Loucy (cell line): ENCODE data around the gene VAV2.

ENCODE experiments used
- H2AFZ ChIP-seq: fragments of 200-600 bp; sonication (generic); 2 replicates; pipeline ENCODE4 v1.6.0; 2016; ENCODE audit warnings: antibody characterized with exemption, mild to moderate bottlenecking, low read length, moderate library complexity
- H3F3A ChIP-seq: fragments of 200-600 bp; 2 replicates; pipeline ENCODE4 v1.6.0; 2016; ENCODE audit warnings: antibody characterized with exemption, low read depth, mild to moderate bottlenecking
- H3K27me3 ChIP-seq: fragments of 200-600 bp; sonication (generic); 2 replicates; pipeline ENCODE4 v1.6.1; 2014; ENCODE audit warnings: low read length, mild to moderate bottlenecking; ENCODE audit not compliant: insufficient read depth, poor library complexity, severe bottlenecking
- H3K36me3 ChIP-seq: fragments of 200-600 bp; sonication (generic); 2 replicates; pipeline ENCODE4 v1.6.1; 2016; ENCODE audit warnings: low read length; ENCODE audit not compliant: insufficient read depth
- H3K4me1 ChIP-seq: fragments of 200-600 bp; sonication (generic); 2 replicates; pipeline ENCODE4 v1.5.1; 2014; ENCODE audit warnings: low read length, mild to moderate bottlenecking; ENCODE audit not compliant: insufficient read depth, poor library complexity, severe bottlenecking
- H3K4me2 ChIP-seq: fragments of 200-600 bp; sonication (generic); 2 replicates; pipeline ENCODE4 v1.6.0; 2014; ENCODE audit warnings: antibody characterized with exemption, low read length, low read depth, mild to moderate bottlenecking; ENCODE audit not compliant: poor library complexity, severe bottlenecking
- H3K4me3 ChIP-seq: fragments of 200-600 bp; sonication (generic); 2 replicates; pipeline ENCODE4 v1.5.1; 2014; ENCODE audit warnings: low read length, mild to moderate bottlenecking, mixed read lengths; ENCODE audit not compliant: poor library complexity, severe bottlenecking
- H3K79me2 ChIP-seq: fragments of 200-600 bp; sonication (generic); 2 replicates; pipeline ENCODE4 v1.6.1; 2014; ENCODE audit warnings: low read length; ENCODE audit not compliant: insufficient read depth
- H3K9ac ChIP-seq: fragments of 200-600 bp; sonication (generic); 2 replicates; pipeline ENCODE4 v1.6.0; 2014; ENCODE audit warnings: mild to moderate bottlenecking, low read depth, low read length, moderate library complexity; ENCODE audit not compliant: poor library complexity, severe bottlenecking
- H3K9me2 ChIP-seq: fragments of 200-600 bp; sonication (generic); replicated peaks from 2 replicates; pipeline ENCODE4 v1.6.1; 2016; ENCODE audit warnings: low read depth, low read length, mixed read lengths
- H3K9me3 ChIP-seq: fragments of 200-600 bp; sonication (generic); 2 replicates; pipeline ENCODE4 v1.6.1; 2014; ENCODE audit warnings: mild to moderate bottlenecking, antibody characterized with exemption, low read length, low read depth; ENCODE audit not compliant: insufficient read depth
- H4K20me1 ChIP-seq: fragments of 200-600 bp; sonication (generic); 2 replicates; pipeline ENCODE4 v1.6.0; 2014; ENCODE audit warnings: antibody characterized with exemption, low read length, mild to moderate bottlenecking; ENCODE audit not compliant: insufficient read depth, poor library complexity, severe bottlenecking
- CTCF ChIP-seq: fragments of 200-600 bp; sonication (generic); conservative IDR thresholded peaks from 2 replicates; pipeline ENCODE4 v1.5.1; 2014; ENCODE audit warnings: mild to moderate bottlenecking, antibody characterized with exemption, low read length
- EZH2phosphoT487 ChIP-seq: fragments of 200-600 bp; IDR thresholded peaks from 2 replicates; pipeline ENCODE4 v1.6.1; 2018; ENCODE audit warnings: antibody characterized with exemption, mild to moderate bottlenecking, moderate library complexity, borderline replicate concordance

VAV2 gene

DNA sequence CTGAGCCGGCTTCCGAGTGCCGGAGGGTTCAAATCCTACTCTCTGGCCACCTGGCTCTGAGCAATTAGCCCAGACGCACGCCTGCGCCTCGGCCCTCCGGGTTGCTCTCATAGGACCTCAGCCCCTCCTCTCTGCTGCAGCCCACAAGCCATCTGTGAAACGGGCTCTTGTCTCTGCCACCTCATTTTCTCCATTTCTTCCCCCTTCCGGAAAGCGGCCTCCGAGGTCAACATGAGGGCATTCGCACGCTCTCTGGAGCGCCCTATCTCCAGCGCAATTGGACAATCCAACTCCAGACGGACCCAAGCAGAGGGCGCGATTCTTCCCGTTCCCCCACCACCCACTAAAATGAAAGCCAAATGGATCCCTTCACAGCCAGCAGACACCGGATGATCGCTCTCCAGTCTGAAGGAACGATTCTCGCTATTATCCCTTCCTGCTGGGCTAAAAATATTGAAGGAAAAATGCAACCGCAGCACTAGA is 41.5 kb downstream of the VAV2 start:
- Histone ChIP-seq H3K4me3 (no peak overlapping the region), H3K79me2 (peaks cover 14% of the 10 kb centered on the region; the same call in 1 of the 2 replicates), H2AFZ (no peak overlapping the region), H4K20me1 (no peaks in the 10 kb centered on the region), H3K9me2 (no peaks in the 10 kb centered on the region), H3K9ac (no peak overlapping the region), H3K4me2 (no peak overlapping the region), H3F3A (no peaks in the 10 kb centered on the region), H3K27me3 (no peaks in the 10 kb centered on the region), H3K9me3 (no peaks in the 10 kb centered on the region), H3K4me1 (peaks cover 5% of the 10 kb centered on the region), H3K36me3 (no peaks in the 10 kb centered on the region)
- TF ChIP-seq CTCF (no peak), EZH2phosphoT487 (no peak)

DNA sequence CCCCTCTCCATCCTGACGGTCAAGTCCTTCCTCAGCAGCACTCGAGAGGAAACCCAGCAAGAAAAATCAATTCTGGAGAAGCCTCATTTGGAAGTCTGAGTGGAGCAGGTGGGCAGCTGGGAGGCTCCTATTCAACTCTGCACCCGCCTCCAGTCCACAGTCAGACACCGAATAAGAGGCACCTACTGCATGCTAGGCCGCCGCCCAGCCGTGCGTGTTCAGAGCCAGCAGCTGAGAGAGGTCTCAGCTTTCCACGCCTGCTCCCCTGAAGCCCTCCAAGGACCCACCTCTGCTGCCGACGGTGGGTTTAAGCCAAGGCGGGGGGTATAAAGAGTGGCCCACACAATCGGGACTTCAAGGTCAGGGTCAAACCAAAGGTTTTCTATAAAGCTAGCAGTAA is 41.9 kb downstream of the VAV2 start:
- Histone ChIP-seq H3K9me2 (no peaks in the 10 kb centered on the region), H3K4me2 (no peak overlapping the region), H3K9ac (no peak overlapping the region), H3K79me2 (peaks cover 18% of the 10 kb centered on the region; the same call in 1 of the 2 replicates), H2AFZ (no peak overlapping the region), H3K4me1 (peaks cover 5% of the 10 kb centered on the region), H4K20me1 (no peaks in the 10 kb centered on the region), H3K27me3 (no peaks in the 10 kb centered on the region), H3K36me3 (no peaks in the 10 kb centered on the region), H3F3A (no peaks in the 10 kb centered on the region), H3K9me3 (no peaks in the 10 kb centered on the region), H3K4me3 (no peak overlapping the region)
- TF ChIP-seq EZH2phosphoT487 (no peak), CTCF (no peak)

DNA sequence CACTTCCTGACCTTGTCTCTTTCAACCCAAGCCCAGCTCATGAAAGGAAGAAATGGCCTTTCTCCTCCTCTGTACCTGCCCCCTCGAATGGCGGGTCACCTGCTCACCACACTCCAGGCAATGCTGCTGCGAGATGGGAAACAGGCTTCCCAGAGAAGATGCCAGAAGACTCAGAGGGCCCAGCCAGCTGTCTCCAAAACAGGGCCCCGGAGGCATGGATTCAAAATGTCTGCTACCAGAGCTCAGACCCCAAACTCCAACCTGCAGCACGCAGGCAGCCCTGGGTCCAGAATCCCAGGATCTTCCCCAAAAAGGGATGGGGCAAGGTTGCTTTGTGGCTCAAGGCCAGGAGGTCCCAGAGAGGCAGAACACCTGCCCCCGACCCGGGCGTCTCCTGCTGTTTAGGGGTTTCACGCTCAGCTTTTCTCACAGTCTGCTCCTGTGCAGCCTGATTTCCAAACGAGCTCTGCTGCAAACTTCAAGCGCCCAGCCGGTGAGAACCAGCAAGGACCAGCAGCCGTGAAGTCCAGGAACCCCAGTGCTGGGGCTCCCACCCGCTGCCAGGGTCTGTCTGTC is 42.5 kb downstream of the VAV2 start:
- TF ChIP-seq EZH2phosphoT487 = no peak
- TF ChIP-seq CTCF = no peak
- no peaks in the 10 kb centered on the region for H3K27me3 ChIP-seq
- H3K4me1 ChIP-seq = no peaks in the 10 kb centered on the region
- H3K79me2 ChIP-seq = peaks cover 18% of the 10 kb centered on the region; the same call in 1 of the 2 replicates
- no peak overlapping the region for H3K9ac ChIP-seq
- H3K4me3 ChIP-seq = no peak overlapping the region
- no peak overlapping the region for H3K4me2 ChIP-seq
- no peak overlapping the region for H2AFZ ChIP-seq
- no peaks in the 10 kb centered on the region for H3K36me3 ChIP-seq
- H3K9me3 ChIP-seq = no peaks in the 10 kb centered on the region
- H3F3A ChIP-seq = no peaks in the 10 kb centered on the region
- no peaks in the 10 kb centered on the region for H4K20me1 ChIP-seq
- no peaks in the 10 kb centered on the region for H3K9me2 ChIP-seq
